ENCODE measurements around the gene AFF2.

- TF ChIP-seq CTCF (IDR thresholded peaks at IDR 0.05) (no peak), POLR2A (IDR thresholded peaks at IDR 0.05) (no peak), POLR2AphosphoS5 (IDR thresholded peaks at IDR 0.05; ENCODE audit: insufficient read depth in 1 of 2, low read depth in 1 of 2) (no peak)
Observed at GRCh38 chrX:148917441-148917840, 417.0 kb downstream of the AFF2 start.
